SK-N-SH treated with all-trans-retinoic acid at 6 μM for 48 hours (cell line): ENCODE results near the gene KLHL6.

Experiments used
- CREB5 ChIP-seq: fragments of 250-450 bp; sonication (Bioruptor Pico); IDR thresholded peaks from 2 replicates; pipeline ENCODE4 v1.5.1; 2020; ENCODE audit warnings: low read depth, mild to moderate bottlenecking, moderate library complexity
- ESRRG ChIP-seq: fragments of 250-450 bp; sonication (Bioruptor Pico); IDR thresholded peaks from 2 replicates; pipeline ENCODE4 v1.6.1; 2021; ENCODE audit warnings: mild to moderate bottlenecking
- GLIS3 ChIP-seq: fragments of 250-450 bp; sonication (Bioruptor Pico); IDR thresholded peaks from 2 replicates; pipeline ENCODE4 v1.5.0; 2020; ENCODE audit warnings: mild to moderate bottlenecking, moderate library complexity
- ISL1 ChIP-seq: fragments of 250-450 bp; sonication (Bioruptor Pico); IDR thresholded peaks from 2 replicates; pipeline ENCODE4 v2.1.2; 2022; ENCODE audit warnings: mild to moderate bottlenecking, moderate library complexity
- PATZ1 ChIP-seq: fragments of 250-450 bp; sonication (Bioruptor Pico); IDR thresholded peaks from 2 replicates; pipeline ENCODE4 v1.8.0; 2020; ENCODE audit warnings: mild to moderate bottlenecking, moderate library complexity, borderline replicate concordance
- PPARA ChIP-seq: fragments of 250-450 bp; sonication (Bioruptor Pico); IDR thresholded peaks from 2 replicates; pipeline ENCODE4 v1.5.0; 2020; ENCODE audit warnings: mild to moderate bottlenecking, borderline replicate concordance
- SNAI2 ChIP-seq: fragments of 250-450 bp; sonication (Bioruptor Pico); IDR thresholded peaks from 2 replicates; pipeline ENCODE4 v1.5.0; 2020; ENCODE audit warnings: mild to moderate bottlenecking, moderate library complexity
- ZFP3 ChIP-seq: fragments of 250-450 bp; sonication (Bioruptor Pico); IDR thresholded peaks from 2 replicates; pipeline ENCODE4 v1.5.0; 2020; ENCODE audit warnings: mild to moderate bottlenecking, moderate library complexity
- ZFP30 ChIP-seq: fragments of 450-650 bp; formaldehyde crosslinking; IDR thresholded peaks from 2 replicates; pipeline ENCODE4 v1.5.0; 2022; ENCODE audit warnings: mild to moderate bottlenecking, moderate library complexity
- ZNF8 ChIP-seq: fragments of 450-650 bp; formaldehyde crosslinking; IDR thresholded peaks from 2 replicates; pipeline ENCODE4 v1.5.0; 2020; ENCODE audit warnings: mild to moderate bottlenecking, moderate library complexity

- TF ChIP-seq CREB5 (CRISPR knock-in tag) (no peak), ZFP30 (CRISPR knock-in tag) (no peak), ZNF8 (CRISPR knock-in tag) (no peak), PATZ1 (no peak), SNAI2 (CRISPR knock-in tag) (no peak), ISL1 (no peak), ESRRG (no peak), GLIS3 (CRISPR knock-in tag) (no peak), ZFP3 (CRISPR knock-in tag) (no peak), PPARA (CRISPR knock-in tag) (no peak)
Observed at GRCh38 chr3:183490211-183490601, 65.3 kb downstream of the KLHL6 start.
